ENCODE data around the gene CACNA2D4.

The CACNA2D4 gene

GRCh38 chr12:1882405-1882804 lies 36.0 kb downstream of the CACNA2D4 start:
- DNase-seq (ENCODE audit: insufficient read length, low spot score) = no peak
- TF ChIP-seq POLR2A (IDR thresholded peaks at IDR 0.05; ENCODE audit: low read depth, low read length) = no peak
- no peak for FAIRE-seq

GRCh38 chr12:1881936-1882335 lies 36.5 kb downstream of the CACNA2D4 start:
- DNase-seq (ENCODE audit: insufficient read length, low spot score) (no peak), FAIRE-seq (no peak)
- TF ChIP-seq POLR2A (IDR thresholded peaks at IDR 0.05; ENCODE audit: low read depth, low read length) = no peak

GRCh38 chr12:1881301-1881700 lies 37.2 kb downstream of the CACNA2D4 start:
- no peak for FAIRE-seq
- no peak for DNase-seq (ENCODE audit: insufficient read length, low spot score)
- no peak for TF ChIP-seq POLR2A (IDR thresholded peaks at IDR 0.05; ENCODE audit: low read depth, low read length)

GRCh38 chr12:1880876-1881275 lies 37.6 kb downstream of the CACNA2D4 start:
- DNase-seq (ENCODE audit: insufficient read length, low spot score) (no peak), FAIRE-seq (no peak)
- no peak for TF ChIP-seq POLR2A (IDR thresholded peaks at IDR 0.05; ENCODE audit: low read depth, low read length)

- FAIRE-seq (no peak), DNase-seq (ENCODE audit: insufficient read length, low spot score) (no peak)
- TF ChIP-seq POLR2A (IDR thresholded peaks at IDR 0.05; ENCODE audit: low read depth, low read length) = no peak
Measured at GRCh38 chr12:1880153-1880845, 38.2 kb downstream of the CACNA2D4 start.

- DNase-seq (ENCODE audit: insufficient read length, low spot score) = no peak
- FAIRE-seq = no peak
- no peak for TF ChIP-seq POLR2A (IDR thresholded peaks at IDR 0.05; ENCODE audit: low read depth, low read length)
Measured at GRCh38 chr12:1879633-1880032, 38.8 kb downstream of the CACNA2D4 start.

GRCh38 chr12:1878695-1879094 lies 39.8 kb downstream of the CACNA2D4 start:
- DNase-seq (ENCODE audit: insufficient read length, low spot score) = no peak
- TF ChIP-seq POLR2A (IDR thresholded peaks at IDR 0.05; ENCODE audit: low read depth, low read length) = no peak
- FAIRE-seq = no peak

GRCh38 chr12:1878214-1878613 lies 40.2 kb downstream of the CACNA2D4 start:
- no peak for TF ChIP-seq POLR2A (IDR thresholded peaks at IDR 0.05; ENCODE audit: low read depth, low read length)
- FAIRE-seq = no peak
- DNase-seq (ENCODE audit: insufficient read length, low spot score) = no peak

GRCh38 chr12:1877169-1877878 lies 41.1 kb downstream of the CACNA2D4 start:
- TF ChIP-seq POLR2A (IDR thresholded peaks at IDR 0.05; ENCODE audit: low read depth, low read length) = no peak
- DNase-seq (ENCODE audit: insufficient read length, low spot score) = no peak
- FAIRE-seq = no peak

- FAIRE-seq (no peak), DNase-seq (ENCODE audit: insufficient read length, low spot score) (no peak)
- TF ChIP-seq POLR2A (IDR thresholded peaks at IDR 0.05; ENCODE audit: low read depth, low read length) = no peak
Measured at GRCh38 chr12:1876086-1876485, 42.4 kb downstream of the CACNA2D4 start.

GRCh38 chr12:1875608-1876007 lies 42.8 kb downstream of the CACNA2D4 start:
- DNase-seq (ENCODE audit: insufficient read length, low spot score) = no peak
- no peak for TF ChIP-seq POLR2A (IDR thresholded peaks at IDR 0.05; ENCODE audit: low read depth, low read length)
- FAIRE-seq = no peak

GRCh38 chr12:1873531-1874510 lies 44.6 kb downstream of the CACNA2D4 start:
- no peak for DNase-seq (ENCODE audit: insufficient read length, low spot score)
- FAIRE-seq = no peak
- no peak for TF ChIP-seq POLR2A (IDR thresholded peaks at IDR 0.05; ENCODE audit: low read depth, low read length)

- no peak for FAIRE-seq
- TF ChIP-seq POLR2A (IDR thresholded peaks at IDR 0.05; ENCODE audit: low read depth, low read length) = no peak
Measured at GRCh38 chr12:1872448-1872847, 46.0 kb downstream of the CACNA2D4 start.

GRCh38 chr12:1872001-1872400 lies 46.5 kb downstream of the CACNA2D4 start:
- FAIRE-seq (no peak), DNase-seq (ENCODE audit: insufficient read length, low spot score) (no peak)
- TF ChIP-seq POLR2A (IDR thresholded peaks at IDR 0.05; ENCODE audit: low read depth, low read length) = no peak

More at GRCh38 chr12:1872448-1872847, 46.0 kb downstream of the CACNA2D4 start:
- DNase-seq (ENCODE audit: insufficient read length, low spot score) = no peak

Data from H54 (cell line).